OCI-M2 (cell line): Measurements from ENCODE around the gene VPREB3.

ENCODE experiments used
- DNase-seq: peaks from one replicate; lab custom pipeline; 2025; ENCODE audit not compliant: unreplicated experiment; lab: John Stamatoyannopoulos, UW

Gene VPREB3

DNA sequence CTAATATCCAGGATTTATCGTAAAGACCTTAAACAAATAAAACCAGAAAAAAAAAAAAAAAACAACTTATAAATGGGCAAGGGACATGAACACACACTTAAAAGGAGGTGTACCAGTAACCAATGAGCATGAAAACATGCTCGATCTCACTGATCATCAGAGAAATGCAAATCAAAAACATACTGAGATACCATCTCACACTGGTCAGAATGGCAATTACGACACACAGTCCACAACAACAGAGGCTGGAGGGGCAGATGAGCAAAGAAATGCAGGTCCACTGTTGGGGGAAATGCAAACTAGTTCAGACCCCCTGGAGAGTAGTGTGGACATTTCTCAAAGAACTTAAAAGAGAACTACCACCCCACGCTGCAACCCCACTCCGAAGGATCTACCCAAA lies 50.2 kb downstream of the VPREB3 start:
- DNase-seq = no peak
